Endothelial cell of umbilical vein (primary cell): ENCODE results near the gene DLX3.

Experiments
- CTCF ChIP-seq, 2 donors: IDR thresholded peaks; 1 replicate in 1 of 2; 2 replicates in 1 of 2; pipeline ENCODE4 v1.5.1; 2011; ENCODE audit warnings: low read length in 2 of 2, mild to moderate bottlenecking in 2 of 2, moderate library complexity in 2 of 2, control low read depth in 1 of 2, inconsistent platforms in 1 of 2, low read depth in 1 of 2; ENCODE audit not compliant: insufficient read depth in 1 of 2; ENCODE audit errors: extremely low read depth in 1 of 2
- EZH2 ChIP-seq: IDR thresholded peaks from 2 replicates; pipeline ENCODE4 v1.6.1; 2012; ENCODE audit warnings: borderline replicate concordance, low read depth, mild to moderate bottlenecking, moderate library complexity, low read length, inconsistent platforms; ENCODE audit not compliant: severe bottlenecking
- POLR2A ChIP-seq: IDR thresholded peaks from 2 replicates; pipeline ENCODE4 v1.6.1; 2012; ENCODE audit warnings: low read depth, mild to moderate bottlenecking, control low read depth, low read length
- POLR2AphosphoS5 ChIP-seq: IDR thresholded peaks from 2 replicates; pipeline ENCODE4 v1.6.1; 2012; ENCODE audit warnings: low read depth, mild to moderate bottlenecking, control low read depth, low read length, moderate library complexity; ENCODE audit not compliant: insufficient read depth

- no peak for TF ChIP-seq CTCF (IDR thresholded peaks at IDR 0.05; ENCODE audit: extremely low read depth in 1 of 2, insufficient read depth in 1 of 2, low read depth in 1 of 2, low read length in 2 of 2)
- TF ChIP-seq POLR2A, result no peak
- no peak for TF ChIP-seq POLR2AphosphoS5
- no peak for TF ChIP-seq EZH2
Measured at GRCh38 chr17:49976828-49977202, 18.2 kb downstream of the DLX3 start.
